WERI-Rb-1 (cell line): Measurements from ENCODE around the gene ADGRE1.
"Not testable (repeated sequence)": the region's sequence is repeated elsewhere in the genome, so short reads cannot be mapped to it uniquely, and the experiment has no call there.

ENCODE experiments used
- DNase-seq: peaks from one replicate; pipeline ENCODE4 v3.0.0-alpha.2; 2020
- H3K27ac ChIP-seq: fragments of 250-450 bp; sonication (Bioruptor Pico); 2 replicates; pipeline ENCODE4 v1.5.1; 2020; ENCODE audit warnings: mild to moderate bottlenecking, moderate library complexity
- H3K27me3 ChIP-seq: fragments of 250-450 bp; sonication (Bioruptor Pico); 2 replicates; pipeline ENCODE4 v1.5.1; 2021; ENCODE audit warnings: mild to moderate bottlenecking, low read depth, moderate library complexity; ENCODE audit not compliant: insufficient read depth, severe bottlenecking
- H3K36me3 ChIP-seq: fragments of 250-450 bp; sonication (Bioruptor Pico); 2 replicates; pipeline ENCODE4 v1.5.1; 2020; ENCODE audit warnings: mild to moderate bottlenecking, moderate library complexity
- H3K4me3 ChIP-seq: 2 replicates; pipeline ENCODE4 v1.5.1; 2011; ENCODE audit warnings: low read depth, mild to moderate bottlenecking, control low read depth, low read length
- H3K9me3 ChIP-seq: fragments of 250-450 bp; sonication (Bioruptor Pico); 2 replicates; pipeline ENCODE4 v1.5.1; 2021; ENCODE audit warnings: mild to moderate bottlenecking, moderate library complexity; ENCODE audit not compliant: severe bottlenecking
- CTCF ChIP-seq: IDR thresholded peaks from 2 replicates; pipeline ENCODE4 v1.5.1; 2011; ENCODE audit warnings: low read depth, mild to moderate bottlenecking, control low read depth, inconsistent platforms, low read length

The ADGRE1 gene

GRCh38 chr19:6861683-6862286 lies 25.6 kb upstream of the ADGRE1 start:
- H3K36me3 ChIP-seq = no peaks in the 10 kb centered on the region
- H3K4me3 ChIP-seq = no peak overlapping the region
- no peak overlapping the region for H3K27ac ChIP-seq
- H3K27me3 ChIP-seq = peaks cover 69% of the 10 kb centered on the region
- TF ChIP-seq CTCF = no peak
- peaks cover under 1% of the 10 kb centered on the region for H3K9me3 ChIP-seq
- DNase-seq = no peak

- Histone ChIP-seq H3K27ac (no peak overlapping the region), H3K9me3 (no peaks in the 10 kb centered on the region), H3K4me3 (no peak overlapping the region), H3K27me3 (peaks cover 73% of the 10 kb centered on the region), H3K36me3 (no peaks in the 10 kb centered on the region)
- peak; percentile 77 for DNase-seq
- peak; percentile 94 for TF ChIP-seq CTCF
Observed at GRCh38 chr19:6862673-6863078, 24.7 kb upstream of the ADGRE1 start.

- Histone ChIP-seq H3K9me3 (no peaks in the 10 kb centered on the region), H3K27ac (no peak overlapping the region), H3K27me3 (peaks cover 76% of the 10 kb centered on the region), H3K36me3 (no peaks in the 10 kb centered on the region), H3K4me3 (no peak overlapping the region)
- TF ChIP-seq CTCF = no peak
- DNase-seq = no peak
Observed at GRCh38 chr19:6864325-6864940, 22.9 kb upstream of the ADGRE1 start.

- DNase-seq = no peak
- Histone ChIP-seq H3K27me3 (peaks cover 84% of the 10 kb centered on the region), H3K4me3 (no peak overlapping the region), H3K27ac (no peak overlapping the region), H3K36me3 (no peaks in the 10 kb centered on the region), H3K9me3 (no peaks in the 10 kb centered on the region)
- TF ChIP-seq CTCF = no peak
Observed at GRCh38 chr19:6865849-6866248, 21.5 kb upstream of the ADGRE1 start.

GRCh38 chr19:6866741-6867151 lies 20.6 kb upstream of the ADGRE1 start:
- Histone ChIP-seq H3K36me3 (no peaks in the 10 kb centered on the region), H3K9me3 (no peaks in the 10 kb centered on the region), H3K4me3 (no peak overlapping the region), H3K27me3 (peaks cover 84% of the 10 kb centered on the region), H3K27ac (no peak overlapping the region)
- no peak for TF ChIP-seq CTCF
- DNase-seq = no peak

GRCh38 chr19:6868351-6868750 lies 19.0 kb upstream of the ADGRE1 start:
- Histone ChIP-seq H3K4me3 (no peak overlapping the region), H3K9me3 (no peaks in the 10 kb centered on the region), H3K27ac (no peak overlapping the region), H3K27me3 (peaks cover 81% of the 10 kb centered on the region), H3K36me3 (no peaks in the 10 kb centered on the region)
- no peak for DNase-seq
- TF ChIP-seq CTCF = no peak

- H3K4me3 ChIP-seq, H3K36me3 ChIP-seq, H3K27ac ChIP-seq, DNase-seq, H3K9me3 ChIP-seq: not testable (repeated sequence)
- H3K27me3 ChIP-seq = peaks cover 82% of the 10 kb centered on the region
Observed at GRCh38 chr19:6869151-6869882, 18.1 kb upstream of the ADGRE1 start.
